ENCODE results near the gene CCHCR1.

The CCHCR1 gene

GRCh38 chr6:31111712-31112111 lies 45.9 kb downstream of the CCHCR1 start:
- no peak overlapping the region for H3K4me3 ChIP-seq (replicated peaks; ENCODE audit: insufficient read depth, low read length)
- H3K27ac ChIP-seq (replicated peaks) = no peak overlapping the region
- peaks cover 6% of the 10 kb centered on the region for H3K27me3 ChIP-seq (ENCODE audit: insufficient read depth, poor library complexity, severe bottlenecking)
- TF ChIP-seq CTCF (IDR thresholded peaks at IDR 0.05; ENCODE audit: insufficient read depth, low read length) (no peak), SPI1 (IDR thresholded peaks at IDR 0.05; ENCODE audit: borderline replicate concordance, low read depth) (no peak), GABPA (IDR thresholded peaks at IDR 0.05; ENCODE audit: low read depth) (no peak), POLR2AphosphoS5 (IDR thresholded peaks at IDR 0.05; ENCODE audit: low read depth) (no peak), REST (IDR thresholded peaks at IDR 0.05; ENCODE audit: insufficient replicate concordance, low read depth) (no peak)
- DNase-seq (ENCODE audit: low read depth in 1 of 2, low spot score in 1 of 2) = no peak

- DNase-seq (ENCODE audit: low read depth in 1 of 2, low spot score in 1 of 2) = no peak
- H3K27ac ChIP-seq (replicated peaks) = no peak overlapping the region
- H3K27me3 ChIP-seq (ENCODE audit: insufficient read depth, poor library complexity, severe bottlenecking) = peaks cover 6% of the 10 kb centered on the region
- H3K4me3 ChIP-seq (replicated peaks; ENCODE audit: insufficient read depth, low read length) = no peak overlapping the region
- TF ChIP-seq GABPA (IDR thresholded peaks at IDR 0.05; ENCODE audit: low read depth) = no peak
- TF ChIP-seq REST (IDR thresholded peaks at IDR 0.05; ENCODE audit: insufficient replicate concordance, low read depth) = no peak
- TF ChIP-seq CTCF (IDR thresholded peaks at IDR 0.05; ENCODE audit: insufficient read depth, low read length) = no peak
- TF ChIP-seq SPI1 (IDR thresholded peaks at IDR 0.05; ENCODE audit: borderline replicate concordance, low read depth) = no peak
- no peak for TF ChIP-seq POLR2AphosphoS5 (IDR thresholded peaks at IDR 0.05; ENCODE audit: low read depth)
Observed at GRCh38 chr6:31110825-31111582, 46.6 kb downstream of the CCHCR1 start.

- Histone ChIP-seq H3K27ac (replicated peaks) (no peak overlapping the region), H3K4me3 (replicated peaks; ENCODE audit: insufficient read depth, low read length) (no peak overlapping the region), H3K27me3 (ENCODE audit: insufficient read depth, poor library complexity, severe bottlenecking) (no peaks in the 10 kb centered on the region)
- no peak for DNase-seq (ENCODE audit: low read depth in 1 of 2, low spot score in 1 of 2)
- TF ChIP-seq POLR2AphosphoS5 (IDR thresholded peaks at IDR 0.05; ENCODE audit: low read depth) (no peak), CTCF (IDR thresholded peaks at IDR 0.05; ENCODE audit: insufficient read depth, low read length) (no peak), SPI1 (IDR thresholded peaks at IDR 0.05; ENCODE audit: borderline replicate concordance, low read depth) (no peak), GABPA (IDR thresholded peaks at IDR 0.05; ENCODE audit: low read depth) (no peak), REST (IDR thresholded peaks at IDR 0.05; ENCODE audit: insufficient replicate concordance, low read depth) (no peak)
Observed at GRCh38 chr6:31107052-31107451, 50.5 kb downstream of the CCHCR1 start.
